ENCODE results near the gene PRMT7.
A peak's percentile ranks its signal among the peaks of the same experiment; 100 is the strongest.

The PRMT7 gene

DNA sequence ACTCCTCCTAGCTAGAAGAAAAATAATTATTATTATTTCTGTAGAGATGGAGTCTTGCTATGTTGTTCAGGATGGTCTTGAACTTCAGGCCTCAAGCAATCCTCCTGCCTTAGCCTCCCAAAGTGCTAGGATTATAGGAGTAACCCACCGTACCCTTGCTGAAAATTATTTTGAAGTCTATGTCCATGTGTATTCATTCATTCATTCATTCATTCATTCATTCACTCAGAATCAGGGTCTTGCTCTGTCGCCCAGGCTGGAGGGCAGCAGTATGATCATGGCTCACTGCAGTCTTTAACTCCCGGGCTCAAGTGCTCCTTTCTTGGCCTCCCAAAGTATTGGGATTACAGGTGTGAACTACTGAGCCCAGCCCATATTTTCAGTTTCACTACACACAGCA, 4.2 kb upstream of the PRMT7 start:
- no peak for DNase-seq (ENCODE audit: low spot score)

DNA sequence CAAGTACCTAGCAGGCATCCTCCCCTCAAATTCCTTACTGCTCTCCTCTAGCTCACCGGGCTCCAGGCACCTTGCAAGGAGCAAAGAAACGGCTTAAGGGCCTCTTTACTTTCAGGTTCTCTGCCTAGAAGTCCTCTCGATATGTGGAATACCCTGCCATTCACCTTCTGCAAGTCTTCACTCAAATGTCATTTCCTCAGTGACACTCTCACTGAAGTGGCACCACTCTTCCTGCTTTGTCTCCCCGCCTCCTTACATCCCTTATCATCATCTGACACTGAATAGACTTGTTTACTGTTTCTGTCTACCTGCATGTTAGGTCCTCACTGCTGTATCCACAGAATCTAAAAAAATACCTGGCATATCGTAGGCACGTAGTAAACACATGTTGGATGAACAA, 1.0 kb upstream of the PRMT7 start:
- DNase-seq (ENCODE audit: low spot score) = peak; percentile 13

DNA sequence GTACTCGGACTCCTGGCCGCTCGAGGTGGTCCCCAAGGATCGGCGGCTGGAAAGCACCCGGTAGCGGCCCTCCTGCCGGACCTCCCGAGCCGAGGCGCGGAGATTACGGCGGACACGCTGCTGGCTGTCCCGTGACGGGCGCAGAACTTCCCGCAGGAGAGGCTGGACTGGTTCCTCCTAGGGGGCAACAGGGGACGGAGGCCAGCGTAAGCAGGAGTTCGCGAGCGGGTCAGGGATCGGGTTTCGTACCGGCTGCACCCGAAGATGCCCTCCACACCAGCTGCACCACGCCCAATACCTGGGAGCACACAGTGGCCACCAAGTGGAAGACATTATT, 414 bp upstream of the PRMT7 start:
- no peak for DNase-seq (ENCODE audit: low spot score)

DNA sequence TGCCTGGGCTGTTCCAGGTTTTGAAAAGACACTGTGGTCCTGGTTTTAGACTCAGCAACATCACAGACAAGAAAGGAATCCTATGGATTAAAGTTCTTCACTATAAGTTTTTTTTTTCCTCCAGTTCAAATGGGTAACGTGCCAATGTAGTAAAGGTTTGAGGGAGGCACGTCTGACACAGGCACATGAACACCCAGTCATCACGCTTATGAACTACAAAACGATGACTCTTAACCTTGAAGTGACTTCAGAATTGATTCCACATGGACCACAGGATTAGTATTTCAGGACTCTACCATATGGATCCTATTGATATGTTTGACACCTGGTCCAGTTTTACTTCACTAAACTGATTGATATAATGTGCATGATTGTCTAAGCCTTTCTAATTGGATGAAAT, 2.3 kb downstream of the PRMT7 start:
- no peak for DNase-seq (ENCODE audit: low spot score)

DNA sequence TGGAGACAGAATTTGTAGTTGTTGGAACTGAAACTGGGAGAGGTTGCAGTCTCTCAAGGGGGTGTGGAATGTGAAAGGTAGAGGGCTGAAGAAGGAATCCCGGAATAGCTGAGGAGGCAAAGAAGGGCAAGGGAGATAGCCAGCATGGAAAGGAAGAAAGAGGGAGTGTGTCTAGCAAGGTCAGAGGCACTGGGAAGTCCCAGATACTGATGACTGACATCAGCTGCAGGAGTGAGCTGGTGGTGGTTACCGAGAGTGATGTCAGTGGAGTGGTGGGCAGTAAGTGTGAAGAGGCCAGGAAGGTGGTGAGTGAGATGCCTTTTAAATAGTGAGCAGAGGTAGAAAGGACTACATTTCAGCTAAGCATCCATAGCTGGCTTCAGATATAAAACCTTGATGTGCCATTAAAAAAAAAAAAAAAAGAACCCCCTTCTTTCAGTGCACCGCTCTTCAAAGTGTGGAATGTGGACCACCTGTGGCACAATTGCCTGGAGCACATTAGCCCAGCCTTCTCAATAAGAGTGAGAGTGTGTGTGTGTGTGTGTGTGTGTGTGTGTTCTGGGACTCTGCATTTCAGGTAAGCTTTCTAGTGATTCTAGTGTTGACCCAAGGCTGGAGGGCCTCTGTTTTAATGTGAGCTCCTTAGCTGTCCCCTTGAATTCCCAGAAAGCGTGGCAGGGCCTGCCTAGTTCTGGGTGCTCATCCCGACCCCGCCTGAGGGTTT, 8.5 kb downstream of the PRMT7 start:
- no peak for DNase-seq (ENCODE audit: low spot score)

DNA sequence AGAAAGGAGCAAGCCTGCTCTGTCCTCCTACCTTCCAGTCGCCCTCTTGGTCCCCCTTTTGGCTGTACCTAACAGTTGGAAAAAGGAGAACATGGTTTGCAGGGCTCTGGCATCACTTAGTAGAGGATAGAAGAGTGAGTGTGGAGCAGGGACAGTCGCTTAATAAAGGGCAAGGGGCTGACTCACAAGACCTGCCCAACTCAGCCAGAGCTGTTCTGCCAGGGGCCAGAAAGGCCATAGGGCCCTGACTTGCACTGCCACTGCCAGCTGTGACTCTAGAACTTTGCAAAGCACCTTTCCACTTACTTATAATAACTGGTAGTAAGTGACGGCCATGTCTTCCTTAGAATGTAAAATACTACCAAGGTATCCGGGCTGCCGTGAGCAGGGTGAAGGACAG, 13.5 kb downstream of the PRMT7 start:
- no peak for DNase-seq (ENCODE audit: low spot score)

DNA sequence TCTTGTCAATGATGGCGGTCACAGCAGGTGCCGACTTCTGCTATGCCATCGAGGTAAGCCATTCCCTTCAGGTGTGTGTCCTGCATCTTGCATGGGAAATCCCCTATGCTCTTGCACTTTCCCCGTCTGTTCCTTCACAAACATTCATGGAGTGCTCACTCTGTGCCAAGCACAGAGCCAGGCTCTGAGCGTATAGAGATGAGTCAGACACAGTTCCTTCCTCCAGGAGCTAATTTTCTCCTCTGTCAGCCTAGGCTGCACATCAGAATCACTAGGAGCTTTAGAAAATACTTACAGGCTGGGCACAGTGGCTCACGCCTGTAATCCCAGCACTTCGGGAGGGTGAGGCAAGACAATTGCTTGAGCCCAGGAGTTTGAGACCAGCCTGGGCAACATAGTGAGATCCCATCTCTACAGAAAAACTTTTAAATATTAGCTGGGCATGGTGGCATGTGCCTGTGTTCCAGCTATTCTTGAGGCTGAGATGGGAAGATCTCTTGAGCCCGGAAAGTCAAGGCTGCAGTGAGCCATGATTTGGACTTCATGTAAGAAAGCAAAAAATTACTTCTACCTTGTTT, 14.1 kb downstream of the PRMT7 start:
- DNase-seq (ENCODE audit: low spot score) = no peak

DNA sequence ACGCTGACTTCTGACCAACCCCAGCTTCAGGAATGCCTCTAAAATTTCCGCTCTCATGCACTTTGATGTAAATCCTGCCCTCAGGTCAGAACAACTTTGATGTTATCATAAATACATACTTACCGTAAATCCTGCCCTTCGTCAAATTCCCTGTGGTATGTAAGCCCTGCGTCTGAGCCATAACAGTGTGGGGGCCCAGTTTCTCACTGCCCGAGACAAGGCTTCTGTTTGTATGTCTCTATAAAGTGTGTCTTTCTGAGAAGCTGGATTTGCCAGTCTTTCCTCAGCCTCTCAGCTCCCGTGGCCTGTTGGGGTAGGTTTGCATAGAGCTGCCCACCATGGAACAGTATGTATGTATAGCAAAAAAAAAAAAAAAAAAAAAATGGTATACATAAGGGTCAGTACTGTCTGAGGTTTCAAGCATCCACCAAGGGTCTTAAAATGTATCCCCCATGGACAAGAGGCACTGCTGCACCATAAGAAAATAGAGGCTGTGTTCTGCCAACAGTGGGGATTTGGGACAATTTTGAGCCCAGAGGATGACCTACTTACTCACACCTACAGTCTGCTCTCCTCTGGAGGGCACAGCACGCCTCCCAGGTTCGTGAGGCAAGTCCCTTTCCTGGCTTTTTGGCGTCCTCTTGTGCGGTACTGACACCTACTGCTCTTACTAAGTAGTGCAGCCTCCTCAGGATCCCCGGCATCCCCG, 17.5 kb downstream of the PRMT7 start:
- peak; percentile 82 for DNase-seq (ENCODE audit: low spot score)

DNA sequence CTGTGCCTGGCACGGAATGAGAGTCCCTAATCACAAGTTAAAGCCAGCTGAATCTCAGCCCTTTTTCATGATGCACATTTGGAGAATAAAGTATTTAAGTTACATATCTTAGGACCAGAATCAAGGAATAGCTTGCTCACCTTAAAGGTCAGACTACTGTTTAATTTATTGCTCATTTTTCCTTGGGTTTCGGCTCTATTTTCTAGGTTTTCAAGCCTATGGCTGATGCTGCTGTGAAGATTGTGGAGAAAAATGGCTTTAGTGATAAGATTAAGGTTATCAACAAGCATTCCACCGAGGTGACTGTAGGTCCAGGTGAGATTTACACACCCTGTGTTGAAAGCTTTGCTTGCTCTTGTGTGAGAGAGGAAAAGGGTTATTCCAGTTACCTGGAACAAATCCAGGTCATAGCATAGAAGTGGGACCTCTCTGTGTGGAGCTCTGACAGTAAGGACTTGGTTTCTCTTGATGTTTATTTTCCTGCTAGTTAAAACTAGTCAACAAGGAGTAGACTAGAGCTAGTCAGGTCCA, 18.1 kb downstream of the PRMT7 start:
- no peak for DNase-seq (ENCODE audit: low spot score)

DNA sequence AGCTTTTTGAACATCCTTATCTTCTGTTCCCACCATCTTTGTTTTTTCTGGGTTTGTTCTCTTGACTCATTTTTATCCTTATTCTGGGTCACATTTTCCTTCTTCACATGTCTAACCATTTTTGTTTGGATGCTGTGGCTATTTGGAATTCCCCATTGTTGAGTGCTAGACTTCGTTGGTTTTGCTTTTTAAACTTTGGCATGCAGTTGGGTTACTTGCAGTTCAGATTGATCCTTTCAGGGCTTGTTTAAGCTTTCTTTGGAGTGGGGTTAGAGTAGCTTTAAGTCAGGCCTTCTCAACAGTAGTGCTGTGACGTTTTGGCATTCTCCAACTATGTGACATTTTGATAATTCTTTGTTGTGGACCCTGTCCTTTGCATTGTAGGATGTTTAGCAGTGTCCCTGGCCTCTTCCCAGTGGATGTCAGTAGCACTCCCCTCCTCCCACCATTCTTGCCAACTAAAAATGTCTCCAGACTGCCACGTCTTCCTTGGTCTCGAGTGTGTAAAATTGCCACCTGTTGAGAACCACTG, 21.1 kb downstream of the PRMT7 start:
- no peak for DNase-seq (ENCODE audit: low spot score)

DNA sequence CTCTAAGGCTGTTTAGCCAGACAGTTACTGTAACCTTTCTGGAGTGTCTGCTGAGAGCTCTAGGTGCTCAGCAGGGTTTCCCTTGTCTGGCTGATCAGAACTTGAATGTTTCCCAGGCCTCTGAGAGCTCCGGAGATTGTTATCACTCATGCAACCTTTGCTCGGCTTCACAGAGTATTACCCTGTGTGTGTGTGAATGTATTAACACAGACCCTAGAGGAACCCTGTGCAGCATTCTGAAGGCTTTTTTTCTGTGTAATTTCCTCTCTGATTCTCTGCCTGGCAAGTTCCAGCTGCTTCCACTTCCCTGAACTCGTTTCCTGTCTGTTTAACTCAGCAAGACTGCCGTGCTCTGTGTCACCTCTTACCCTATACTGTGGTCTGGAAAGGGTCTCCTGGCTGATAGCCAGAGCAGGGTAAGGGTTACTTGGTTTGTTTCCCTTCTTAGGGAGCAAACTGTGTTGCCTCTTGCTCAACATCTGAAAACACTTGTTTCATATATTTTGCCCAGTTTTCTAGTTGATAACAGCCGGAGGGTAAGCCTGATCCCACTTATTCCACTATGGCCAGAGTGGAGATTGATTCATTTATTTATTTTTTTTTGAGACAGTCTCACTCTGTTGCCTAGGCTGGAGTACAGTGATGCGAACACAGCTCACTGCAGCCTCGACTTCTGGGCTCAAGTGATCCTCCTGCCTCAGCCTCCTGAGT, 21.7 kb downstream of the PRMT7 start:
- DNase-seq (ENCODE audit: low spot score) = no peak

DNA sequence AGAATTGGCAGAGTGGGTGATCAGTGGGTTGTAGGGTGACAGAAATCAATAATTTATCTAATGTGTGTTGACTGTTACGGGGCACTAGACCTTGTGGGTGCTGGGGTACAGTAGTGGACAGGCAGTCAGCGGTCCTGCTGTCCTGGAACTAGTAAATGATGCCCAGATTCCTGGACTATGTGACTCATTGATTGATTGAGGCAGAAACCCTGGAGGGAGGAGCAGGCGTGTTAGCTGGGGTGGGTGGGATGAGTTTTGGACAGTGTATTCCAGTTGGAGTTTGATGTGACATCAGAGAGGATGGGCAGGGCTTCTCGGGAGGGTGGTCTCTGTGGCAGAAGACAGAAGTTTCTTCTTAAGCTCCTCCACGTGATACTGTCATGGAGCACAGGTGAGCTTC, 24.4 kb downstream of the PRMT7 start:
- DNase-seq (ENCODE audit: low spot score) = no peak

DNA sequence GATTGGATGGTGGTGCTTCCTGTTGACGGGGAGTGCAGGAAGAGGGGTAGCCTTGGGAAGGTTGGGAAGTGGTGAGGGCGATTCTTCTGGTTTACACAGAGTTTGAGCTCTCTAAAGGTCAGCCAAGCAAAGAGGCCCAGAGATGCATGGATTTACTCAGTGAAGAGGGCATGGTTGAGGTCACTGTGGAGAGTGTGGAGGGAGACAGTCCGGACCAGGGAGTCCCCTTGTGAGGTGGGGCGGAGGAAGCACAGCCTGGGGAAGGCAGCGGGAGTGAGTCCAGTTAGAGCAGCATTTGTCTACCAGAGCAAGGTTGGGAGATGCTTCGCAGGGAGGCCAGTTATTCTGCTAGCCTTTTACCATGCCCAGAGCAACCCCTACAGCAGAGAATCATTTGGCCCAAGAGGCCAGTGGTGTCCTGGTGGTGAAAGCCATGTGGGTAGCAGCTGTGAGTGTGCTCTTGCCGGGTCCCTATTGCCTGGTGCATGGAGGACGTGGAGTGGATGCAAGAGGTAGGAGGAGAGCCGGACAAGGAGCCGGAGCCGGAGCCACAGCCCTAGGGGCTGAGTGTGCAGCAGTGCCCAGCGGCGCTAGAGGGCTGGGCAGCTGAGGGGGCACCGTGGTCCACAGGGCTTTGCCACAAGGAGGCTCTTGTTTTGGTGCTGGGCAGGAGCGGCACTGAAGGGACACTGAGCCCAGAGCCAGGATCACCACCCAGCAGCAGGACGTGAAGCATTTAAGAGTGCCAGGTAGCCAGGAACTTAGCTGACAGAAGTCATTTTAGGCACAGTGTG, 27.7 kb downstream of the PRMT7 start:
- no peak for DNase-seq (ENCODE audit: low spot score)

DNA sequence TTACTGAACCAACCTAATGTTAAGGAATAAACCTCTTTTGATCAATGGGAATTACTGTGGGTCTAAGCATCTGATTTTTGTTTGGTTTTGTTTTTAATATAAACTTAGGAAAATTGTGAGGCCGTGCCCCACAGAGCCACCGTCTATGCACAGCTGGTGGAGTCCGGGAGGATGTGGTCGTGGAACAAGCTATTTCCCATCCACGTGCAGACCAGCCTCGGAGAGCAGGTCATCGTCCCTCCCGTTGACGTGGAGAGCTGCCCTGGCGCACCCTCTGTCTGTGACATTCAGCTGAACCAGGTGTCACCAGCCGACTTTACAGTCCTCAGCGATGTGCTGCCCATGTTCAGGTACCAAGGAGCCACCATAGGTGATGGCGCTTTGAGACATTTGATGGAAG, 28.4 kb downstream of the PRMT7 start:
- DNase-seq (ENCODE audit: low spot score) = no peak

DNA sequence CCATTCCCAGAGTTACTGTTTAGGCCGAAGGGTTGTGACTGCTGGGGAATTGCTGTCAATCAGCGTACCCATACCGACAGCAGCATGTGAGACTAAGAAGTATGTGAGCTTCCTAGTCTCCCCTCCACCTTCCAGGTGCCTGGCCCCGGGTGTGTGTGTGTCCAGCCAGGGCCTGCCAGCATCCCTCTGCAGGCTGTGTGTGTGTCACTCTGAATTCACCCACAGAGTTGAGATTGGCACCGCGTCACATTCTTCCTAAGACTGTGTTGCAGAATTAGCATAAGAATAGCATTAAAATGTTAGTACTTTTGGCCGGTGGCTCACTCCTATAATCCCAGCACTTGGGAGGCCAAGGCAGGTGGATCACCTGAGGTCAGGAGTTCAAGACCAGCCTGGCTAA, 31.8 kb downstream of the PRMT7 start:
- DNase-seq (ENCODE audit: low spot score) = no peak

DNA sequence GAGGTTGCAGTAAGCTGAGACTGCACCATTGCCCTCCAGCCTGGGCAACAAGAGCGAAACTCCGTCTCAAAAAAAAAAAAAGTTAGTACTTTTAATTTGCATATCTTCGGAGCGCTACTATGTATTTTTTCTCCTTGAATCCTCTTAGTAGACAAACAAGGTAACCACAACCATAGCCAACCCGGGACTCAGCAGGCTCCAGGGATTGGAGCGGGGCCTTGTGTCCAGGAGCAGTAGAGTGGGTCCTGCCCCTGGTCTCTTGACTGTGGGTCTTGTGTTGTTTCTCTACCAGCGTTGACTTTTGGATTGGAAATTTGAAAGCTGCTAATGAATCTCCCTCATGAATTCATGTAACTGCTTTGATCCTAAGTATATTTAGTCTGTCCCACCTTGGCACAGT, 32.3 kb downstream of the PRMT7 start:
- no peak for DNase-seq (ENCODE audit: low spot score)

DNA sequence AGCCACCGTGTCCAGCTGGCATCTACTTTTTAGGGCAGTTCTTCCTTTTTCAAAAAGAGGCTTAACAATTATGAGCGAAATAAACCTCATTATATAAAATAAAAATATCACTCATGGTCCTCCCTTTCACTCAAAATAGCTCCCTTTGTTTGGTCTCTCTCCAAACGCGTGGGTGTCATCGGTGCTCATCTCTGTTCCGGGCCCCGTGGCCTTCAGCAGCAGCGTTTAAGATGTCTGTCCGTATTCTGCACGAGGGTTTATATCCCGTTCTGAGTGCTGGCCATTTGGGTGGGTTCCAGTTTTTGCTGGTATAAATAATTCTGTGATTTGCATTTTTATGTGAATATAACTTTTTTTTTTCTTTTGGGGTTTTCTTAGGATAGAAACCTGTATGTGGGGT, 33.4 kb downstream of the PRMT7 start:
- DNase-seq (ENCODE audit: low spot score) = no peak

DNA sequence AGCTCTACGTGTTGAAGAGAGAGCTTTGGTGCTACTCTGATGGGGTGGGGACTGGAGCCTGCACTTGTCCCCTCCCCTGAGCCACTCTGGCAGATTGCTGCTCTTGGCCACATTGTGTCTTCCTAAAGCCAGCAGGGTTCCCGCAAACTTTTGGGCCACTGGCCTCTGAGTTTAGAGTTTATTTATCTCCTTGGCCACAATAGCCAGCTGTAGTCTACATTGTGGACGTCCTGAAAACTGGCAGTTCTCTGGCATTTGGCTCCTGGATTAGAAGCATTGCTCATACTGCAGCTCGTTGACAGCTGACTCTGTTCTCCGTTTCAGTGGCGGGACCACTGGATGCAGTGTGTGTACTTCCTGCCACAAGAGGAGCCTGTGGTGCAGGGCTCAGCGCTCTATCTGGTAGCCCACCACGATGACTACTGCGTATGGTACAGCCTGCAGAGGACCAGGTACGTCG, 34.6 kb downstream of the PRMT7 start:
- no peak for DNase-seq (ENCODE audit: low spot score)

DNA sequence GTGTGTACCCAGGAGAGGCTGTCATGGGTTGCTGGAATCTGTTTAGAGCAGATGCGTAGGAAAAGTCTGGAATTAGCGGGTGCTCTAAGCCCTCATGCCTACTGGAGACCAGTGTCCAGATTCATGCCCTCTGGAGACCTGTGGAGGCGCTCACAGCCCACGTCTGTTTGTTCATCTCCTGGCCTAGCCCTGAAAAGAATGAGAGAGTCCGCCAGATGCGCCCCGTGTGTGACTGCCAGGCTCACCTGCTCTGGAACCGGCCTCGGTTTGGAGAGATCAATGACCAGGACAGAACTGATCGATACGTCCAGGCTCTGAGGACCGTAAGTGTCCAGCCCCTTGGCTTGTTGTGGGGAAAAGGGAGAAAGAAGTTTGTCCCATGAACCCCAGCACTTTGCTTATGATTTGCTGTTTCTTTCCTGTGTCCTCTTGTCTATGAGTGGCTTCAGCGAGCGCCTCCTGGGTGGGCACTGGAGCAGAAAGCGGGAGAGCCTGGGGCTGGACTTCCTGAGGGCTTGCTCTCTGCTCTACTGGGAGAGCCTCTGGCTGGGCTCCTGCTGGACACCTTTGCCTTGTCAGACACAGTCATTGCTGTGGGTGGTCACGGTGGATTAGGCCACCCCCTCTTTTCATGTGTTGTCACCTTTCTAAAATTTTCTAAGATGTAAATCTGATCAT, 35.3 kb downstream of the PRMT7 start:
- DNase-seq (ENCODE audit: low spot score) = no peak

DNA sequence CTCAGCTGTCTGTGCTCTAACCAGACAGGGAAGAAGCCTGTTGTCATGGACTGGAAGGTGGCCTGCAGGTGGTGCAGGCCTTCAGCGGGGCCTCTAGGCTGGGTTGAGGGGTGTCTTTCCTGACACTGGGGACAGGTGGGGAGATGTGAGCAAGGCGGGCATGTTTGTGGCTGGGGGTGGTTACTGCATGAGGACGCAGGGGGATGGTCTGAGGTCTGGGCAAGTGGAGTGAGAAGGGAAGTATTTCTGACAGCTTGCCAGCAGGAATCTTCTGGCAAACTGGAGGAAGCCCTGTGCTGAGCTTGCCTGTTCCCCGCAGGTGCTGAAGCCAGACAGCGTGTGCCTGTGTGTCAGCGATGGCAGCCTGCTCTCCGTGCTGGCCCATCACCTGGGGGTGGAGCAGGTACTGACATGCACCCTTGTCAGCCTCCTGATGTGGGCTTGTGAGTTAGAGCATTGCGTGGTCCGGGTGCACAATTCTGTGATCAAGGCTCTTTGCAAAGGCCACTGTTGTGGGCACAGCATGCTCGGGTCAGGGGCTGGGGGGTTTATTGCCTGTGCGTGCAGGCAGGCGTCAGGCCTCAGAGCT, 36.2 kb downstream of the PRMT7 start:
- DNase-seq (ENCODE audit: low spot score) = no peak

DNA sequence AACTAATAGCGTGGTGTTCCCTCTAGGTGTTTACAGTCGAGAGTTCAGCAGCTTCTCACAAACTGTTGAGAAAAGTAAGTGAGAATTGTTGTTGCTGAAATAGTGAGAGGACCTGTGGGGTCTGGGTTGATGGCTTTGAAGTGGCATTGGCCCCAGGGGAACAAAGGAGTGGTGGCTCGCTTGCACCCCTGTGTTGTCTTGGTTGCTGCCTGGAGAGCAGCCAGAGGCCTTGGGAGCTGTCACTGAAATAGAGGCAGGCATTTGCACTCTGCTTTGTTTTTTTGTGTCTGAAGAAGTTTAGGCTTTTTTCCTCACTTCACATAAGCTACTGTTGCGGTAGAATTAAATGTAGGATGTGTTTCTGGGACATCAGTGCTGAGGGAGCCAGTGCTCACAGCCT, 36.8 kb downstream of the PRMT7 start:
- no peak for DNase-seq (ENCODE audit: low spot score)

All from RKO (cell line).